VCaP (cell line): ENCODE data around the gene NOP16.

ENCODE experiments used
- H3K27ac ChIP-seq: fragments of 450-650 bp; 2 replicates; pipeline ENCODE4 v1.5.1; 2017
- CTCF ChIP-seq: fragments of 450-650 bp; conservative IDR thresholded peaks from 2 replicates; pipeline ENCODE4 v1.5.1; 2017; ENCODE audit warnings: mild to moderate bottlenecking, moderate library complexity

The NOP16 gene

GRCh38 chr5:176383248-176383905 is 5.0 kb downstream of the NOP16 start:
- no peak overlapping the region for H3K27ac ChIP-seq
- no peak for TF ChIP-seq CTCF

- TF ChIP-seq CTCF: no peak
- no peak overlapping the region for H3K27ac ChIP-seq
Observed at GRCh38 chr5:176382721-176383120, 5.7 kb downstream of the NOP16 start.

- no peak overlapping the region for H3K27ac ChIP-seq
- TF ChIP-seq CTCF: no peak
Observed at GRCh38 chr5:176381979-176382378, 6.4 kb downstream of the NOP16 start.

GRCh38 chr5:176381423-176381822 is 7.0 kb downstream of the NOP16 start:
- H3K27ac ChIP-seq: no peak overlapping the region
- TF ChIP-seq CTCF: no peak

GRCh38 chr5:176379881-176380280 is 8.5 kb downstream of the NOP16 start:
- H3K27ac ChIP-seq: no peak overlapping the region
- TF ChIP-seq CTCF: no peak

GRCh38 chr5:176373100-176373818 is 15.1 kb downstream of the NOP16 start:
- no peak overlapping the region for H3K27ac ChIP-seq
- TF ChIP-seq CTCF: no peak

- no peak overlapping the region for H3K27ac ChIP-seq
Observed at GRCh38 chr5:176371621-176372539, 16.5 kb downstream of the NOP16 start.

More at GRCh38 chr5:176371621-176372539, 16.5 kb downstream of the NOP16 start:
- TF ChIP-seq CTCF: no peak
